Neural crest cell (in vitro differentiated cells): Measurements from ENCODE around the gene SPATA24. TPM values are rescaled to one million over a fixed set of nuclear protein-coding genes. Genes with fewer than 3 reads are reported as not detected.
A peak's percentile ranks its signal among the peaks of the same experiment; 100 is the strongest.

Source experiments
- DNase-seq: peaks from one replicate; pipeline ENCODE4 v3.0.0; 2021; ENCODE audit warnings: low read depth, mixed read lengths, low spot score
- H3K27ac Mint-ChIP-seq: one replicate; pipeline ENCODE4 v1.8.0; 2021; ENCODE audit warnings: mild to moderate bottlenecking, mixed read lengths; ENCODE audit not compliant: unreplicated experiment
- H3K27me3 Mint-ChIP-seq: 2 replicates; pipeline ENCODE4 v1.8.0; 2021; ENCODE audit warnings: low read depth, mild to moderate bottlenecking, mixed read lengths
- H3K36me3 Mint-ChIP-seq: 2 replicates; pipeline ENCODE4 v1.8.0; 2021; ENCODE audit warnings: low read depth, mild to moderate bottlenecking, mixed read lengths
- H3K4me1 Mint-ChIP-seq: 2 replicates; pipeline ENCODE4 v1.8.0; 2021; ENCODE audit warnings: mixed read lengths
- H3K4me3 Mint-ChIP-seq: one replicate; pipeline ENCODE4 v1.8.0; 2021; ENCODE audit warnings: mild to moderate bottlenecking, mixed read lengths
- H3K9me3 Mint-ChIP-seq: 2 replicates; pipeline ENCODE4 v1.8.0; 2021; ENCODE audit warnings: mixed read lengths
- total RNA-seq: library from RNA; stranded (reverse); gene quantifications from 2 replicates; pipeline ENCODE4 v1.2.1, GENCODE V29; 2021
- TF ChIP-seq, protein P1 (sequence below): fragments of 200-600 bp; sonication (generic); conservative IDR thresholded peaks from 2 replicates; pipeline ENCODE4 v1.5.0; 2021; ENCODE audit warnings: antibody characterized with exemption, mild to moderate bottlenecking

The SPATA24 gene
- total RNA-seq, 1 donor from 2014 or later = 16.1 TPM

DNA sequence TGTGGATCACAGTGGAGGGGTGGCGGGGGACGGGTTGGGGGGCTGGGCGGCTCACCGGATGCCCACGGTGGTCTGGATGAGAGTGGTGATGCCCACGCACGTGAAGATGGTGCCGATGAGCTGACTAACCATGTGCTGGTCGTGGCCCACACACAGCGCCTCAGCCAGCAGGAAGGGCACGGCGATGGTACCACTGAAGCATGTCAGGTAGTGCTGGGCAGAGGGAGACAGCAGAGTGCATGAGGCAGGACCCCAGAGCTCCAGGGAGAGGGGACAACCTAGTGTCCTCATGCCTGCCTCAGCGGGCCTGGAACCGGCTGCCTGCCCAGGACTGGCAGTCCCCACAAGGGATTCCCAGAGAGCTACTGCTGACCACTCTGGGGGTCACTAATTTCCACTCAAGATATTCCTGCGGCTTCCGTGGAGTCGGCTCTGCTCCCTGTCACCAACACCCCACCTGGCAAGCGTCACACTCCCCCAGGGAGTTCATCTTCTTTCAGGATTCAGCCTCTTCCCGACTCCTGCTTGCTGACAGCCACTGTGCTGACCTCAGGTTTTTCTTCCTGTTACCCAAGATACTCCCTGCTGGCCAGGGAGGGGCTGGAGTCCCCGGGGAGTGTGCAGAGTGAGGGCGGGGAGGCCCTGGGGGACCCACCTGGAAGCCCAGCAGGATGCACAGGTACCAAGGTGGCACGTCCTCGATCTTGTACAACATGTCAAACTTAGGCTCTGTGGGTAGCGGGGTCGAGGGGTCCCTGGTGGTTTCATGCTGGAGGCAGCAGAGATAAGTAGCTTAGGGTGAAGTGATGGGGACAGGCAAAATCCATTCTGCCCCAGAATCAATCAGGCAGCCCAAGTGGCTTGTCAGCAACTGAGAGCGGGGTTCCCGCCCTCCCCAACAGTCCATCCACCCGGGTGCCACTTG is 21.8 kb downstream of the SPATA24 start:
- TF ChIP-seq, protein P1, sequence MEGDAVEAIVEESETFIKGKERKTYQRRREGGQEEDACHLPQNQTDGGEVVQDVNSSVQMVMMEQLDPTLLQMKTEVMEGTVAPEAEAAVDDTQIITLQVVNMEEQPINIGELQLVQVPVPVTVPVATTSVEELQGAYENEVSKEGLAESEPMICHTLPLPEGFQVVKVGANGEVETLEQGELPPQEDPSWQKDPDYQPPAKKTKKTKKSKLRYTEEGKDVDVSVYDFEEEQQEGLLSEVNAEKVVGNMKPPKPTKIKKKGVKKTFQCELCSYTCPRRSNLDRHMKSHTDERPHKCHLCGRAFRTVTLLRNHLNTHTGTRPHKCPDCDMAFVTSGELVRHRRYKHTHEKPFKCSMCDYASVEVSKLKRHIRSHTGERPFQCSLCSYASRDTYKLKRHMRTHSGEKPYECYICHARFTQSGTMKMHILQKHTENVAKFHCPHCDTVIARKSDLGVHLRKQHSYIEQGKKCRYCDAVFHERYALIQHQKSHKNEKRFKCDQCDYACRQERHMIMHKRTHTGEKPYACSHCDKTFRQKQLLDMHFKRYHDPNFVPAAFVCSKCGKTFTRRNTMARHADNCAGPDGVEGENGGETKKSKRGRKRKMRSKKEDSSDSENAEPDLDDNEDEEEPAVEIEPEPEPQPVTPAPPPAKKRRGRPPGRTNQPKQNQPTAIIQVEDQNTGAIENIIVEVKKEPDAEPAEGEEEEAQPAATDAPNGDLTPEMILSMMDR = no peak
- no peaks in the 10 kb centered on the region for H3K9me3 Mint-ChIP-seq
- no peak overlapping the region for H3K27ac Mint-ChIP-seq
- H3K36me3 Mint-ChIP-seq = peaks cover 1% of the 10 kb centered on the region
- H3K27me3 Mint-ChIP-seq = no peaks in the 10 kb centered on the region
- H3K4me3 Mint-ChIP-seq = no peak overlapping the region
- DNase-seq = no peak
- H3K4me1 Mint-ChIP-seq = no peaks in the 10 kb centered on the region

DNA sequence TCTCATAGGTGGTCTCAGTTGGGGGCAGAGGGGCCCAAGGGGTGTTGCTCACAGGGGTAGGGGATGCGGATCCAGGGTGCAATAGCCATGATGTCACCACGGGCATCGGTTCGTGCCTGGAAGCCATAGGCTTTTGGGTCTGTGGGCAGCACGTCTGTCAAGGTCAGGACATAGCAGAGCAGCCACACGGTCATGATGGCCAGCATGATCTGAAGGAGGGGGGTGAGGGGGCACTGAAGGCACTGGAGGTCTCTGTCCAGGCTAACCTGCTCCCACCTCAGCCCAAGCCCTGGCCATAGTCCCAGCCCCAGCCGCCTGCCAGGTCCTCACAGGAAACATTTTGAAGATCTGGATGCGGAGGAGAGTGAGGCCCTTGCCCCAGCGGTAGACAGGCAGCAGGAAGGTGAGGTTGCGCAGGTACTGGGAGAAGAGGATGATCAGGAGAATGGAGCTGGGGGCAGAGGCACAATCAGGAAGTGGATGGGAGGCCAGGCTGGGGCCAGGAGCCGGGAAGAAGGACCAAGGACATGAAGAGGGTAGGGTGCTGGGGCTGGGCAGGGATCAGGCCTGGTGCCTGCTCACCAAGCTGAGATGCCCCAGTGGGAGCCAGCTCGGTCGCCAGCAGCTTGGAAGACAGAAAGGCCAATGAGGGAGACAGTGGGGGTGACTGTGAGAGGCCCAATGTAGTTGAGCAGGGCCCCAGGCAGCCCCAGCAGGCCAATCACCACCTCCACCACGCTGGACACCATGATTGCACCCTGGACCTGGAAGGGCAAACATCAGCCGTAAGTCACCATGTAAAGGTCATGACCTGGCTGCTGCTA is 24.1 kb downstream of the SPATA24 start:
- no peak for DNase-seq
- Mint-ChIP-seq H3K4me1 (no peaks in the 10 kb centered on the region), H3K4me3 (no peak overlapping the region), H3K27ac (peak overlapping the region; percentile 35), H3K36me3 (peaks cover 2% of the 10 kb centered on the region), H3K9me3 (no peaks in the 10 kb centered on the region), H3K27me3 (no peaks in the 10 kb centered on the region)
- TF ChIP-seq, protein P1 = no peak

DNA sequence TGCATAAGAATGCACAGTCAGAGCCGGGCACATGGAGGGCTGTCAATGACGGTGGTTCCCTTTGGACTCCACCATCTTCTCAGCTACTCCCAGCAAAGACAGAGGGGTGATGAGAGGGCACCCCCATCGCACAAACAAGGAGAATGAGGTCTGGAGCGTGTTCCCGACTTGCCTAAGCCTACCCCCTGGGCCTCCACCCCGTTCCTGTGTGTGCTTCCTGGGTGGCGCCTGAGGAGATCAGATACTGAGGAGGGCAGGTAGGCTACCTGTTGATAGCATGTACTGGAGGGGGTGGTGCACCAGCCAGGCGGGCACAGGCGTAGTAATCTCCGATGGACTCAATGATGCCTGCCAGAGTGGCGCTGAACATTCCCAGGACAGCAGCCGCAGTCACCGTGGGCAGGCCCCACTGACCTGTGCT is 24.9 kb downstream of the SPATA24 start:
- Mint-ChIP-seq H3K27me3 (no peaks in the 10 kb centered on the region), H3K4me3 (no peak overlapping the region), H3K9me3 (no peaks in the 10 kb centered on the region), H3K27ac (no peak overlapping the region), H3K4me1 (no peaks in the 10 kb centered on the region), H3K36me3 (peaks cover 2% of the 10 kb centered on the region)
- TF ChIP-seq, protein P1 = no peak
- no peak for DNase-seq

- no peaks in the 10 kb centered on the region for H3K4me1 Mint-ChIP-seq
- no peak overlapping the region for H3K4me3 Mint-ChIP-seq
- H3K9me3 Mint-ChIP-seq = no peaks in the 10 kb centered on the region
- DNase-seq = no peak
- TF ChIP-seq, protein P1 = no peak
- H3K27ac Mint-ChIP-seq = no peak overlapping the region
- no peaks in the 10 kb centered on the region for H3K27me3 Mint-ChIP-seq
- H3K36me3 Mint-ChIP-seq = peaks cover 9% of the 10 kb centered on the region
Measured at GRCh38 chr5:139378101-139378825, 25.6 kb downstream of the SPATA24 start.

- Mint-ChIP-seq H3K9me3 (no peaks in the 10 kb centered on the region), H3K27ac (no peak overlapping the region), H3K36me3 (peaks cover 9% of the 10 kb centered on the region), H3K27me3 (no peaks in the 10 kb centered on the region), H3K4me1 (no peaks in the 10 kb centered on the region), H3K4me3 (peak overlapping the region; percentile 28)
- TF ChIP-seq, protein P1 = no peak
- no peak for DNase-seq
Measured at GRCh38 chr5:139377226-139377625, 26.7 kb downstream of the SPATA24 start.
